Endothelial cell of umbilical vein (primary cell): ENCODE results near the gene CRY1. TPM values are rescaled to one million over a fixed set of nuclear protein-coding genes. Genes with fewer than 3 reads are reported as not detected.

ENCODE experiments used
- BruUV-seq: library from RNA; stranded (reverse); fragments of 400-500 nt; replicated peaks from 2 replicates; lab custom pipeline; 2021; lab: Mats Ljungman, UMichigan
- CTCF ChIA-PET: fragments of 300-600, 350-600 bp; sonication (Branson Sonifier 250); formaldehyde crosslinking; loops from one replicate; lab custom pipeline; 2021; ENCODE audit warnings: antibody characterized with exemption, inconsistent platforms; lab: Charles Lee
- POLR2A ChIA-PET: fragments of 300-600, 350-600 bp; sonication (Branson Sonifier 250); formaldehyde crosslinking; loops from one replicate; lab custom pipeline; 2021; ENCODE audit warnings: antibody characterized with exemption, inconsistent platforms; lab: Charles Lee
- DNase-seq: peaks from one replicate; pipeline ENCODE4 v3.0.0-alpha.2; 2011; ENCODE audit warnings: low read depth, low spot score
- FAIRE-seq: peaks from 2 replicates; lab custom pipeline; 2011; peaks lifted over from hg19 to GRCh38; lab: Jason Lieb, UNC
- H2AFZ ChIP-seq: 2 replicates; pipeline ENCODE4 v1.6.0; 2012; ENCODE audit warnings: low read depth, low read length, control low read depth, inconsistent platforms
- H3K27ac ChIP-seq: 2 replicates; pipeline ENCODE4 v1.5.1; 2011; ENCODE audit warnings: low read depth, mild to moderate bottlenecking, control low read depth, low read length, moderate library complexity; ENCODE audit not compliant: insufficient read depth
- H3K27me3 ChIP-seq, 2 experiments: 2 replicates each; pipeline versions ENCODE4 v1.6.0 to v1.6.1; 2011; ENCODE audit warnings: low read length in 2 of 2, mixed read lengths in 1 of 2; ENCODE audit not compliant: control insufficient read depth in 2 of 2, insufficient read depth in 2 of 2
- H3K36me3 ChIP-seq, 2 experiments: 2 replicates in 1 of 2; 3 replicates in 1 of 2; pipeline ENCODE4 v1.5.1; 2011; ENCODE audit warnings: low read length in 2 of 2, mild to moderate bottlenecking in 1 of 2, moderate library complexity in 1 of 2; ENCODE audit not compliant: control insufficient read depth in 2 of 2, insufficient read depth in 2 of 2; ENCODE audit errors: extremely low read depth in 1 of 2
- H3K4me1 ChIP-seq: 3 replicates; pipeline ENCODE4 v1.5.1; 2011; ENCODE audit warnings: mild to moderate bottlenecking, low read length; ENCODE audit not compliant: control insufficient read depth, insufficient read depth; ENCODE audit errors: extremely low read depth
- H3K4me2 ChIP-seq: 2 replicates; pipeline ENCODE4 v1.6.1; 2011; ENCODE audit warnings: low read length, control low read depth, mixed read lengths; ENCODE audit not compliant: insufficient read depth
- H3K4me3 ChIP-seq, 3 experiments: fragments of 200-600 bp in 1 of 3; sonication (generic), shearing (Covaris generic) in 1 of 3; replicated peaks in 1 of 3; 2 replicates each; pipeline ENCODE4 v1.5.1; 2011 to 2016; ENCODE audit warnings: control low read depth in 3 of 3, low read length in 3 of 3, mild to moderate bottlenecking in 2 of 3, inconsistent platforms in 1 of 3, low read depth in 1 of 3, moderate library complexity in 1 of 3; ENCODE audit not compliant: insufficient read depth in 1 of 3
- H3K79me2 ChIP-seq: 2 replicates; pipeline ENCODE4 v1.6.0; 2012; ENCODE audit warnings: low read length, inconsistent platforms; ENCODE audit not compliant: control insufficient read depth, insufficient read depth
- H3K9ac ChIP-seq: replicated peaks from 2 replicates; pipeline ENCODE3; 2011; ENCODE audit warnings: low read length, control low read depth; ENCODE audit not compliant: insufficient read depth; ENCODE audit errors: extremely low read depth
- H3K9me1 ChIP-seq: replicated peaks from 3 replicates; pipeline ENCODE4 v1.6.0; 2011; ENCODE audit warnings: mild to moderate bottlenecking, low read length; ENCODE audit not compliant: control insufficient read depth, insufficient read depth; ENCODE audit errors: extremely low read depth
- H3K9me3 ChIP-seq: replicated peaks from 2 replicates; pipeline ENCODE4 v1.5.1; 2012; ENCODE audit warnings: low read length, inconsistent platforms; ENCODE audit not compliant: control insufficient read depth, insufficient read depth
- H4K20me1 ChIP-seq: replicated peaks from 2 replicates; pipeline ENCODE3; 2011; ENCODE audit warnings: mild to moderate bottlenecking, low read length; ENCODE audit not compliant: control insufficient read depth, insufficient read depth; ENCODE audit errors: extremely low read depth
- EZH2 ChIP-seq: IDR thresholded peaks from 2 replicates; pipeline ENCODE4 v1.6.1; 2012; ENCODE audit warnings: borderline replicate concordance, low read depth, mild to moderate bottlenecking, moderate library complexity, low read length, inconsistent platforms; ENCODE audit not compliant: severe bottlenecking
- FOS ChIP-seq: IDR thresholded peaks from 2 replicates; pipeline ENCODE4 v1.6.1; 2011; ENCODE audit warnings: mild to moderate bottlenecking, low read length, moderate library complexity, borderline replicate concordance; ENCODE audit not compliant: insufficient read depth
- GATA2 ChIP-seq: IDR thresholded peaks from 2 replicates; pipeline ENCODE4 v1.7.0; 2011; ENCODE audit warnings: low read depth, mild to moderate bottlenecking, moderate library complexity, mixed read lengths, low read length; ENCODE audit not compliant: insufficient read length, insufficient read depth
- JUN ChIP-seq: IDR thresholded peaks from 2 replicates; pipeline ENCODE4 v1.6.1; 2011; ENCODE audit warnings: borderline replicate concordance, low read depth; ENCODE audit not compliant: insufficient read length, insufficient read depth
- MYC ChIP-seq: IDR thresholded peaks from one replicate; pipeline ENCODE4 v1.6.1; 2011; ENCODE audit warnings: mild to moderate bottlenecking, low read depth, low read length
- POLR2A ChIP-seq: IDR thresholded peaks from 2 replicates; pipeline ENCODE4 v1.6.1; 2012; ENCODE audit warnings: low read depth, mild to moderate bottlenecking, control low read depth, low read length
- POLR2AphosphoS5 ChIP-seq: IDR thresholded peaks from 2 replicates; pipeline ENCODE4 v1.6.1; 2012; ENCODE audit warnings: low read depth, mild to moderate bottlenecking, control low read depth, low read length, moderate library complexity; ENCODE audit not compliant: insufficient read depth
- dilution Hi-C: fragments of 300-500 bp; cut with MboI; formaldehyde crosslinking; loops from one replicate; pipeline ENCODE4 v1.15.0; 2019; ENCODE audit warnings: low sequenced_read_pairs; ENCODE audit not compliant: extremely low pct_ligation_motif_present
- intact Hi-C: fragments of 100-400 bp; cut with micrococcal nuclease; formaldehyde crosslinking; loops from one replicate; pipeline ENCODE4 v1.10.0; 2022
- polyA plus RNA-seq, 4 experiments: library from polyadenylated mRNA; depleted of rRNA in 3 of 4; stranded (reverse) in 3 of 4; unstranded in 1 of 4; fragments of >200 nt; gene quantifications; 2 replicates each; pipeline versions ENCODE4 v1.2.1 to v1.2.3, GENCODE V29; 2011 to 2012; ENCODE audit warnings: missing spikeins in 1 of 4
- total RNA-seq: library from RNA; stranded (reverse); gene quantifications from 2 replicates; pipeline ENCODE4 v1.2.3, GENCODE V29; 2021
- TF ChIP-seq, protein P1 (sequence below): IDR thresholded peaks from 2 replicates; pipeline ENCODE4 v1.6.1; 2011; ENCODE audit not compliant: insufficient read depth, insufficient read length
- TF ChIP-seq, protein P2 (sequence below), 2 donors: IDR thresholded peaks; 1 replicate in 1 of 2; 2 replicates in 1 of 2; pipeline ENCODE4 v1.5.1; 2011; ENCODE audit warnings: low read length in 2 of 2, mild to moderate bottlenecking in 2 of 2, moderate library complexity in 2 of 2, control low read depth in 1 of 2, inconsistent platforms in 1 of 2, low read depth in 1 of 2; ENCODE audit not compliant: insufficient read depth in 1 of 2; ENCODE audit errors: extremely low read depth in 1 of 2

CRY1 gene
- total and polyA plus RNA-seq, 2 donors (not counting 3 experiments of a cell fraction or from before 2014, with no cell fraction given) = 11.4 to 21.0 TPM

DNA sequence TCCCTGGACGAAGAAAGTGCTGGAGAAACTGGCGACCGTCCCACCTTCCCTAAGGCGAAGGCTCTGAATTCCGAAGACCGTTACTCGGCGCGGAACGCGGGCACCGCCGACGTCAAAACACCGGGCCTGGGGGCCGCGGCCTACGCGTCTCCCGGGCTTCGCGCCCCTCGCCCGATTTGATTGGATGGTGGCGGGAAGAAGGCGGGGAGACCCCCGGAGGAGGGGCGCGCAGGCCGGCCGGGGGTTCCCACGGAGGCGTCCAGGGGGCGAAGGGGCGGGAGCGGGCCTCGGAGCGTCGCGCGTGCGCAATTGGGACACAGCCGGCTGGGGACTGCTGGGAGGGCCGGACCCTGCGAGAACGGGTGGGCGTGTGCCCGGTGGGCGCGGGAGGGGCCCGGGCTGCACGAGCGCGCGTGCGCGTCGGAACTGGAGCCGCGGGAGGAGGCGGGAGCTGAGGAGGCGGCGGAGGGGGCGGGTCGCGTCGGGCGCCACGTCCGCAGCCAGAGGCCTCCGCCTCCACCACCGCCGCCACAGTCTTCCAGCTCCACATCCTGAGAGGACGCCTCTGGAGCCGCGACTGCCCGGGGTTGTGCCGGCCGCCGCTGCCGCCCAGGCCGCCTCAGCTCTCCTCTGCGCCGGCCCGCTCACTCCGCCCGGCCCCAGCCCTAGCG, 137.8 kb downstream of the CRY1 start, which contains the start of gene TMEM263:
TSS of gene TMEM263 (plus strand) at position 531 of the 671 bp plus-strand sequence. CDS start 11,210 bp downstream, outside the sequence.
- Histone ChIP-seq H3K9ac (peak within 1 kb of the TSS; percentile 95), H3K4me3 (peak within 1 kb of the TSS; percentile 86 to 99 (median 97)), H3K27me3 (peaks cover 0 to 1% of the 10 kb centered on the region in 2 experiments), H3K4me2 (peak within 1 kb of the TSS; percentile 99), H3K27ac (peak within 1 kb of the TSS; percentile 87), H3K9me3 (no peaks in the 10 kb centered on the region), H3K9me1 (peaks cover 4% of the 10 kb centered on the region), H3K4me1 (peaks cover 12% of the 10 kb centered on the region), H4K20me1 (no peaks in the 10 kb centered on the region), H3K36me3 (no peaks in the 10 kb centered on the region), H2AFZ (peak within 1 kb of the TSS; percentile 77), H3K79me2 (peaks cover 42% of the 10 kb centered on the region)
- BruUV-seq = no TSS peak
- CTCF ChIA-PET = interaction anchor here (0.7 to 2.2 kb wide), 11 partner anchors 14 to 598 kb away, joined by 3 to 16 read pairs (median 4); partner anchors contain the start of genes CRY1, MTERF2 and POLR3B
- FAIRE-seq (peak; percentile 85), DNase-seq (peak; percentile 99)
- intact Hi-C loops = loop anchor here (1.0 to 2.0 kb wide), 6 partner anchors 17 to 181 kb away; partner anchors contain the start of genes MTERF2 and RIC8B
- POLR2A ChIA-PET = interaction anchor here (0.5 to 2.0 kb wide), 8 partner anchors 12 to 1757 kb away, joined by 3 to 21 read pairs (median 6); partner anchors contain the start of genes CRY1, MTERF2, POLR3B and RIC8B
- dilution Hi-C loops = no loop called here
- TF ChIP-seq MYC (no peak), GATA2 (no peak), POLR2AphosphoS5 (peak; percentile 99), FOS (no peak), POLR2A (peak; percentile 97), JUN (no peak), EZH2 (no peak)
- TF ChIP-seq, protein P1, sequence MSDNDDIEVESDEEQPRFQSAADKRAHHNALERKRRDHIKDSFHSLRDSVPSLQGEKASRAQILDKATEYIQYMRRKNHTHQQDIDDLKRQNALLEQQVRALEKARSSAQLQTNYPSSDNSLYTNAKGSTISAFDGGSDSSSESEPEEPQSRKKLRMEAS = peak; percentile 26
- TF ChIP-seq, protein P2, sequence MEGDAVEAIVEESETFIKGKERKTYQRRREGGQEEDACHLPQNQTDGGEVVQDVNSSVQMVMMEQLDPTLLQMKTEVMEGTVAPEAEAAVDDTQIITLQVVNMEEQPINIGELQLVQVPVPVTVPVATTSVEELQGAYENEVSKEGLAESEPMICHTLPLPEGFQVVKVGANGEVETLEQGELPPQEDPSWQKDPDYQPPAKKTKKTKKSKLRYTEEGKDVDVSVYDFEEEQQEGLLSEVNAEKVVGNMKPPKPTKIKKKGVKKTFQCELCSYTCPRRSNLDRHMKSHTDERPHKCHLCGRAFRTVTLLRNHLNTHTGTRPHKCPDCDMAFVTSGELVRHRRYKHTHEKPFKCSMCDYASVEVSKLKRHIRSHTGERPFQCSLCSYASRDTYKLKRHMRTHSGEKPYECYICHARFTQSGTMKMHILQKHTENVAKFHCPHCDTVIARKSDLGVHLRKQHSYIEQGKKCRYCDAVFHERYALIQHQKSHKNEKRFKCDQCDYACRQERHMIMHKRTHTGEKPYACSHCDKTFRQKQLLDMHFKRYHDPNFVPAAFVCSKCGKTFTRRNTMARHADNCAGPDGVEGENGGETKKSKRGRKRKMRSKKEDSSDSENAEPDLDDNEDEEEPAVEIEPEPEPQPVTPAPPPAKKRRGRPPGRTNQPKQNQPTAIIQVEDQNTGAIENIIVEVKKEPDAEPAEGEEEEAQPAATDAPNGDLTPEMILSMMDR (IDR thresholded peaks at IDR 0.05; ENCODE audit: extremely low read depth in 1 of 2, insufficient read depth in 1 of 2, low read depth in 1 of 2, low read length in 2 of 2) = no peak
